Left lobe of liver (tissue), 2 donors: ENCODE results near the gene UCN3. TPM values are rescaled to one million over a fixed set of nuclear protein-coding genes. Genes with fewer than 3 reads are reported as not detected.

Experiments used
- ATAC-seq: fragments of 200-7000 bp; cut with Tn5 transposase; one replicate; pipeline ENCODE4 v1.9.1; 2020; ENCODE audit warnings: mild to moderate bottlenecking, moderate library complexity
- DNase-seq: peaks from one replicate; pipeline ENCODE4 v3.0.0-alpha.2; 2020; ENCODE audit warnings: low spot score
- total RNA-seq: library from RNA; stranded (reverse); gene quantifications from one replicate; pipeline ENCODE4 v1.2.1, GENCODE V29; 2021
- donor health status: DM: no; HTN: no; CAD: no; lungs with moderate emphysema.
- donor health status: DM: no; HTN: yes; CAD: no.

Gene UCN3, protein sequence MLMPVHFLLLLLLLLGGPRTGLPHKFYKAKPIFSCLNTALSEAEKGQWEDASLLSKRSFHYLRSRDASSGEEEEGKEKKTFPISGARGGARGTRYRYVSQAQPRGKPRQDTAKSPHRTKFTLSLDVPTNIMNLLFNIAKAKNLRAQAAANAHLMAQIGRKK
- total RNA-seq, result not detected

DNA sequence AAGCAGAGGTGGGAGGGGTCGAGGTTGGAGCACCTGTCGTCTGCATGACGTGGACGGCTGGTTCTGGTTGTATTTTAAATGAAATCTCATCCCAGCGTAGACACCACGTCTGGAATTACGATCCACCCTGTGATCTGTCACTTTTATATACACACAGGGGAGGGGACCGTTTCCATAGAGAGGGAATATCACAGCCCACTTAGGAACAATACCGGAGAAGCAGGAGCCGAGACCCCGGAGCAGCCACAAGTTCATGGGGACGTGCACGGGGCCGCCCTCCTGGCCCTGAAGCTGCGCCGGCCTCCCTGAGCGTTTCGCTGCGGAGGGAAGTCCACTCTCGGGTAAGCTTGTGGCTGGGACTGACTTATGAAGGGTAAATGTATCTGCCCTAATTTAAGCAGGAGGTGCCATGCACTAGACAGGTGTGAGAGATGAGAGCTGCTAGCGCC lies at the start of gene UCN3:
Gene UCN3, plus strand, starts transcription at position 77 of the 449 bp plus-strand sequence. CDS start 8,755 bp downstream, outside the sequence.
- DNase-seq (no peak), ATAC-seq (no peak)

DNA sequence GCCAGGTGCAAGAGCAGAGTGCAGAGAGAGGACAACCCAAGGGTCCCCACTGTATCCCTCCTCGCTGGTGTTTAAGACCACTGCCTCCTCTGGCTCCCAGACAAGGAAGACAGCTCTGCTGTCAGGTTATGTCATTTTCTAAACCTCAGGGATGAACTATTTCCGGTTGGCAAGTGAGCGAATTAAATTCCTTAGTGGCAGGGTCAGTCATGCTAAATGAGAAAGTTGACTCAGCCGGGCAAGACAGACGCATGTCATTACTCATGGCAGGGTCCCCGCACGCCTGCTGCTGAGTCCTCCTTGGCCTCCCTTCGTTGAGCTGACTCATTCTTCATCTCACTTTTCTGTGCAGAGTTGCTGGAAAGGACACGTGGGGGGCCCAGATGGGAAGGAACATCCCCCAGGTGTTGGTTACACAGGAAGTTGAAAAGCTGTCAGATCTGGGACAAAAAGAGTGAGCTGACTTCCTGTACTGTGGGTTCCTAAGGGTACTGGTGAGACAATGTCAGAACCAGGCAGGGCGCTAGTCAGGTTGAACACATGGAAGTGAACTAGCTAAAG lies 47.1 kb upstream of the UCN3 start:
- ATAC-seq (no peak), DNase-seq (no peak)

GRCh38 chr10:5318148-5318547 lies 46.6 kb upstream of the UCN3 start:
- ATAC-seq, result no peak
- no peak for DNase-seq

- ATAC-seq (no peak), DNase-seq (no peak)
Measured at GRCh38 chr10:5319863-5320262, 44.9 kb upstream of the UCN3 start.

DNA sequence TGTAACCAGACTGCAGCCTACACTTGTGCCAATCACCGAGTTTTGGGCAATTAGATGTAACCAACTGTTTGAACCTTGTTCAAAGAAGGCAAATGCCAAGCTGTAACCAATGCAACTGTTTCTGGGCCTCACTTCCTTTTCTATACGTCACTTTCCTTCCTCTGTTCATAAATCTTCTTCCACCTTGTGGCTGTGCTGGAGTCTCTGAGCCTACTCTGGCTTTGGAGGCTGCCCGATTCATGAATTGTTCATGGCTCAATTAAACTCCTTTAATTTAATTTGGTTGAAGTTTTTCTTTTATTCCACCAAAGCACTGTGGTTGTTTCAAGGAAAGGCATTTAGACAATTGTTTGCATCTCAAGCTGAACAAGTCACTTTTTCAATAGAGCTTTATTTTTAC lies 43.5 kb upstream of the UCN3 start:
- DNase-seq (no peak), ATAC-seq (no peak)

DNA sequence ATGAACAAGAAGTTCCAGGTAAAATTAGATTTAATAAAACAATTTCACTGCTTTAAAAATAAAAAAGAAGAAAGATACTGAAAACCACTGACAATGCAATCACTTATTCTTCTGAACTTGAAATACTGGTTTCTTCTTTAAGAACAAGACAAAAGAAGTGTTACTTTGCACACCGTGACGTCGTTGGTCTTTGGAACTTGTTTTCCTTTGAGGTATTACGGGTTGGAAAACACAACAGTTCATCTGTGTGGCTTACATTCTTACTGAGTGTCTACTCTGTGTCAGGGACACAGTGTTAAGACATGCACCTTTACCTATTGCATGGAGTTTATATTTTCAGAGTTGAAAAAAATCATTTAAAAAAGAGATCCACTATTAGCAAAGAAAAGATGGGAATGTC lies 41.3 kb upstream of the UCN3 start:
- DNase-seq (no peak), ATAC-seq (no peak)

DNA sequence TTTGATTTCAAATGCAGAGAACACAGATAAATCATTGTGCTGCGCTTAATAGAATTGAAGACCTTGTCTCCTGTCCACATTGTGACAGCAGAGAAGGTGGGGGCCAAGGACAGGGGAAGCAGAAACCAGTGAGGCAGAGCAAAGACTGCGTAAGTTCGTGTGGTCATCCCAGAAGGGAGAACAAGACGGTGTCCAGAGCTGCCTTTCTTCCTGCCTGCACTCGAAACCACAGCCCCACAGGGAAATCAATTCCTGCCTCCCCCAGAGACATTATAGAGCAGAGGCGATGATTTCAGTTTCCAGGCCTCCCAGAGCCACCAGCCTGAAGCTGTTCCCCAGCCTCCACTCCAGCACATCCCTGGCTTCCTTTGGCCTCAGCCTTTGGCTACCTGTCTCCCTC lies 39.7 kb upstream of the UCN3 start:
- DNase-seq (no peak), ATAC-seq (no peak)

- DNase-seq (no peak), ATAC-seq (no peak)
Measured at GRCh38 chr10:5334196-5334880, 30.4 kb upstream of the UCN3 start.

DNA sequence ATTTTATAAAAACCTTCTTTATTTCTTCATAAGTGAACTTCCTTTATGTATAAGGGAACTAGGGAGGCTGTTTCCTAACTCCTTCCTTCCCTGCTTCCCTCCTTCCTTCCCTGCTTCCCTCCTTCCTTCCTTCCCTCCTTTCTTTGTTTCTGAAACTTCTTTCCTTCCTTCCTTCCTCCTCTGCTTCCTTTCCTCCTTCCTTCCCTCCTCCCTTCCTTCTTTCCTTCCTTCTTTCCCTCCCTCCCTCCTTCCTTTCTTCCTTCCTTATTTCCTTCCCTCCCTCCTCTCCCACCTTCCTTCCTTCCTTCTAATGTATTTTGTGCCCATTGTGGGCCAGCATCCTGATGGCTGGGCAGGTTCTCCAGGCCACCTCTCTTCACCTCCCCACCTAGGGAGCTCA lies 26.8 kb upstream of the UCN3 start:
- ATAC-seq, result no peak

GRCh38 chr10:5343092-5343491 lies 21.7 kb upstream of the UCN3 start:
- ATAC-seq (no peak), DNase-seq (no peak)

More for the DNA sequence above, 26.8 kb upstream of the UCN3 start:
- no peak for DNase-seq

DNA sequence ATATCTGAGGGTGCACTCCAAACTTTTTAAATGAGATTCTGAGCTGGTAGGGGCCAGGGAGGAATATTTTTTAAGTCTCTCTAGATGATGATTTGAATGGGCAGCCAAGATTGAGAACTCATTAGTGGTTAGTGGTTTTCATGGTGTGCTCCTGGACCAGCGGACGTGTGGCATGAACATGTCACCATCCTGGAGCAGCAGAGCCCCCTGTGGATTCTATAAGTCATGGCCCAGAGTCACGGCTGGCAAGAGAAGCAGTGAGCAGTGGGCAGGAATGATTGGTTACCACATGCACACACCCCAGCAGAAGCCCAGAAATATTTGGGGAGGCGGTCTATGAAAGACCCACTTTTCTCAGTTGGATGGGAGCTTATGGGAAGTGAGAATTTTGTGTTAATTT lies 21.2 kb upstream of the UCN3 start:
- ATAC-seq (no peak), DNase-seq (no peak)

GRCh38 chr10:5343979-5344378 lies 20.8 kb upstream of the UCN3 start:
- ATAC-seq (no peak), DNase-seq (no peak)

GRCh38 chr10:5344746-5345145 lies 20.0 kb upstream of the UCN3 start:
- ATAC-seq (no peak), DNase-seq (no peak)

- ATAC-seq, result no peak
- DNase-seq, result no peak
Measured at GRCh38 chr10:5346881-5347280, 17.9 kb upstream of the UCN3 start.

GRCh38 chr10:5349362-5349761 lies 15.4 kb upstream of the UCN3 start:
- DNase-seq (no peak), ATAC-seq (no peak)

DNA sequence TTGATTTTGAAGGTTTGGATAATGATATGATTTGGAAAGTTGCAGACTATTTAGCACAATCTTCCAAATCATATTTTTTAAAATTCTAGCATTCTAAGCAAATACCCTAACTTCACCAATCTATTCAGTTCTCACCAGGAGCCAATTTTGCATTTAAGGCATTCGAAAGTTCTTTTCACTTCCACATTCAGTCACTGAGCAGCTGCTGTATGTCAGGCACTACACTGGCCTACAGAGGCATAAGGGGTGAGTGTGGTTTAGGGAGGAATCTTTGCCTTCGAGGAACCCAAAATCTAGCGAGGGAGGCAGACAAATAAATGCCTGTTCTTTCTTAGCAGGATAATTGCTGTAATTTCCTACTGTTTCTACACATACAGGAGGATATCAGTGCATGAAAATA lies 10.7 kb upstream of the UCN3 start:
- ATAC-seq (no peak), DNase-seq (no peak)

DNA sequence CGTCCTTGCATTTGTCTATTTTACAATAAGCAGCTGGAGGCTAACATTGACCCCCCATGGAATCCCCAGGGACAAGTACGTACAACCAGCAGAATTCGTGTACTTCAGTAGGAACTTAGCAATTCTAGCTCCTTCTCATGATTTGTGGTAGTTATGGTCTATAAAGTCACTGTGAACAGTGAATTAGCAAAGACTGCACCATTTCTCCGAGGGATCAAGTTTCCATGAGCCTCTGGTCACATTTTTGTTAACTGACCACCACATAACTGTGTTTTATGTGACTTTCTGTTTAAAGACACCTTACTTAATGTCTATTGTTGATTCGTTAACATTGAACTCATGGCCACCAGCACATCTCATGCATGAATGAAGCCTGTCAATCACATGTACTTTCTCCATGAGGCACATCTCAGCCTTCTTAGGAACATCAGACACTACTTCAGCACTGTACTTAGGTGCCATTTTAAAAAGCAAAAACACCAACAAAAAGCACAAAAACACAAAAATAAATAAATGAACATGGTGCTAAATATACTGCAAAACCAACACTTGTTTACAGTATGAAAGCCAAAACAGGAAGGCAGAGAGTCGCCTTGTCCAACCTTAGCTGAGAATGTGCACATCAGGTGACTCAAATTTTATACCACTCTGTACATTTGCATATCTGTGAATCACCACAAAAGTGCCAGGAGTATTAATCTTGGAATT lies 9.0 kb upstream of the UCN3 start:
- no peak for ATAC-seq

DNA sequence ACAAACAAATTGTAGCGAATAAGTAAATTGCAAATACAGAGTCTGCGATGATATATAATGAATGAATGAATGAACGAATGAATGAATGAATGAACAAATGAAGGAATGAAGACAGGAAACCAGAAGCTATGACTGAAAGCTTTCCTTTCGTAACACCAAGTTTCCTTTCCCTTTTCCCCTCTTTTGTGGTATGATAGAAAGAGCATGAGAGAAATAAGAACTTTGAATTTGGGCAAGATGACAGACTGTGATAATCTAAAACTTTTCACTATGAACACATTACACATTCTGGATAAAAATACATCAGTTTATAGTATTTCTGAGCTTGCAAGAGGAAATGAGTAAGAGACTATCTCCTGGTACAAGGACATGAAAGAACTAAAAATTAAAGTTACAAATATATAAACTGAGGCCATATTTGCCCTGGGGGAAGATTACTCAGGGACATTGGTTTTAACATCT lies 8.4 kb upstream of the UCN3 start:
- DNase-seq, result no peak
- ATAC-seq, result no peak

More for the DNA sequence above, 9.0 kb upstream of the UCN3 start:
- DNase-seq, result no peak

- DNase-seq (no peak), ATAC-seq (no peak)
Measured at GRCh38 chr10:5360318-5360915, 4.3 kb upstream of the UCN3 start.

GRCh38 chr10:5361966-5362365 lies 2.8 kb upstream of the UCN3 start:
- ATAC-seq (no peak), DNase-seq (no peak)

GRCh38 chr10:5362873-5363272 lies 1.9 kb upstream of the UCN3 start:
- ATAC-seq (no peak), DNase-seq (no peak)
